Fibroblast of the aortic adventitia (primary cell): ENCODE data around the gene TTC23. TPM values are rescaled to one million over a fixed set of nuclear protein-coding genes. Genes with fewer than 3 reads are reported as not detected.

Source experiments
- DNase-seq: peaks from one replicate; pipeline ENCODE4 v3.0.0-alpha.2; 2010; ENCODE audit warnings: low read depth
- H3K4me3 ChIP-seq: 2 replicates; pipeline ENCODE4 v1.5.1; 2011; ENCODE audit warnings: low read depth, mild to moderate bottlenecking, control low read depth, low read length, moderate library complexity
- CTCF ChIP-seq: IDR thresholded peaks from 2 replicates; pipeline ENCODE4 v1.5.1; 2011; ENCODE audit warnings: mild to moderate bottlenecking, low read length, control low read depth, inconsistent platforms; ENCODE audit not compliant: insufficient read depth
- total RNA-seq: library from RNA; depleted of rRNA; stranded (reverse); fragments of >200 nt; gene quantifications from 2 replicates; pipeline ENCODE4 v1.2.3, GENCODE V29; 2012; ENCODE audit warnings: low replicate concordance

Gene TTC23
- total RNA-seq, 1 donor, result 36.7 TPM

- no peak overlapping the region for H3K4me3 ChIP-seq
- TF ChIP-seq CTCF, result no peak
- DNase-seq, result peak; percentile 37
Observed at GRCh38 chr15:99155961-99156443, 93.4 kb downstream of the TTC23 start.

GRCh38 chr15:99154271-99154670 is 95.1 kb downstream of the TTC23 start:
- peak; percentile 61 for DNase-seq
- no peak for TF ChIP-seq CTCF
- H3K4me3 ChIP-seq, result no peak overlapping the region

DNA sequence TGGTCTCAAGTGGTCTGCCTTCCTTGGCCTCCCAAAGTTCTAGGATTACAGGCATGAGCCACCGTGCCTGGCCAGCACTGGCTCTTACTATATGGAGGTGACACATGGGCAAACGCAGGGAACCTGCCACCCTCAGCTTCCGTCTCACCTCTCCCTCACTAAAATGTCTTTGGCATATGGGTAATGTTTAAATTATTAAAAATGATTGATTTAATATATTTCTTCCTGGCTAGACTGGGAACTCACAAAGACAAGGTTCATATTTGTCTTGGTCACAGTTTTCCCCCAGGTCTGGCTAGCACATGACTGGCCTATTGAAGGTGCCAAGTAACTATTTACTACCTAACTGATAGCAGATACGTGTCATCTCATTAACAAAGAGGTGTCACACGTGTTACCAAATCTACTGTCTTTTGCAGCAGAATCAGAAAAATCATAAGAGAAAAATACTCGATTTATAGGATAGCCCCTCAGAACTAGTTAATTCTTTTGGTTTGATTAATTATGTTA is 96.3 kb downstream of the TTC23 start:
- TF ChIP-seq CTCF, result no peak
- H3K4me3 ChIP-seq, result no peak overlapping the region
- no peak for DNase-seq

DNA sequence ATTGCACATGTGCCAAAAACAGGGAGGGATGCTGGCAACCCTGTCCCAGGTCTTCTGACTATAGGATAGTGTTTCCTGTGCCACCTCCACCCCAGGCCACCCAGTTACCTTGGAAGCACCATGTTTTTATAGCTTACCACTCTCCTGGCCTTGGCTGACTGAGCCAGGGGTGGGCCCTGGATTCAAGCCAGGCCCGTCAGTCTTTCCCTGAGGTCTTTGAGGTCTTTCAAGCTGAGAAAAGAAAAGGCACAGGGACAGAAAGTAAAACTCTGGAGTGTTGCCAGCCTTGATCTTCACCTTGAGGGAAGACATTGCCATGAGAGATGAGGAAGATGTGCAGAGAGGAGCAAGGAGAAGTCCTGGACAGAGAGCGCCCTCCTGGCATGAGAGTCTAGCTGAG is 98.2 kb downstream of the TTC23 start:
- no peak overlapping the region for H3K4me3 ChIP-seq
- TF ChIP-seq CTCF, result no peak
- DNase-seq, result no peak

GRCh38 chr15:99149366-99149765 is 100.0 kb downstream of the TTC23 start:
- no peak for TF ChIP-seq CTCF
- DNase-seq, result no peak
- H3K4me3 ChIP-seq, result no peak overlapping the region

DNA sequence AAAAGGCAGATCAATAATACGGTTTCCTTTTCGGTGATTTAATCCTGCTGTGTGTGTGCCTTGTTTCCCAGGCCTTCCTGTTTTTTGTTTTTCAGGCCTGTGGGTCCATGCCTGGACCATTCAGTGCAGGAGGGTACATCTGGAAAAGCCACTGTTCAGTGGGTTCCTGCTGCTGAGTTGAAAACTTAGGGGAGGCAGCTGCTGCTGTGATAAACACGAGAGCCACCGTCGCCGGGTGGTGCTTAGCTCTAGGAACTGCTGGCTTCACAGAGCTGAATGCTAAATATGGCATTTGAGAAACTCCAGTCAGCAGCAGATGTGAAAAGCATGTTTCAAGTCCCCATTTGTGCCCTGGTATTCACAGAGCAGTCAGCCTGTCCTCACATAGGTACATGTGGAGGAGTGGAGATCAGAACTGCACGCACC is 100.5 kb downstream of the TTC23 start:
- DNase-seq, result no peak
- no peak for TF ChIP-seq CTCF
- no peak overlapping the region for H3K4me3 ChIP-seq

- no peak for TF ChIP-seq CTCF
- DNase-seq, result no peak
Observed at GRCh38 chr15:99146661-99147060, 102.7 kb downstream of the TTC23 start.

More at GRCh38 chr15:99146661-99147060, 102.7 kb downstream of the TTC23 start:
- no peak overlapping the region for H3K4me3 ChIP-seq
